ENCODE data around the gene FCER2. TPM values are rescaled to one million over a fixed set of nuclear protein-coding genes. Genes with fewer than 3 reads are reported as not detected.

FCER2 gene
- total RNA-seq, 1 experiment from 2014 or later: not detected

GRCh38 chr19:7731218-7731595, 29.3 kb upstream of the FCER2 start:
- POLR2A ChIA-PET (ENCODE audit: unreplicated experiment): no interaction called here
- BruUV-seq (replicated peaks): no TSS peak
- intact Hi-C loops (cut with micrococcal nuclease): no loop called here

GRCh38 chr19:7730286-7731217, 28.6 kb upstream of the FCER2 start:
- ATAC-seq (no peak), DNase-seq (no peak)
- no peak overlapping the region for H3K27ac ChIP-seq (ENCODE audit: low read length)
- H3K27me3 ChIP-seq (ENCODE audit: low read length): peaks cover 60% of the 10 kb centered on the region
- TF ChIP-seq CTCF (conservative IDR thresholded peaks at IDR 0.05; ENCODE audit: low read depth, low read length) (no peak), EZH2phosphoT487 (IDR thresholded peaks at IDR 0.05; ENCODE audit: borderline replicate concordance, low read length) (no peak), EZH2 (IDR thresholded peaks at IDR 0.05; ENCODE audit: low read length, unreplicated experiment) (no peak)
- H3K79me2 ChIP-seq (ENCODE audit: low read length): no peaks in the 10 kb centered on the region
- intact Hi-C loops (cut with micrococcal nuclease): no loop called here
- BruUV-seq (replicated peaks): no TSS peak
- no peaks in the 10 kb centered on the region for H3K36me3 ChIP-seq (ENCODE audit: low read depth, low read length)
- no peaks in the 10 kb centered on the region for H3F3A ChIP-seq (ENCODE audit: low read length, unreplicated experiment)
- H2AFZ ChIP-seq (ENCODE audit: low read length): no peak overlapping the region
- H4K20me1 ChIP-seq (ENCODE audit: low read length): no peaks in the 10 kb centered on the region
- no peak overlapping the region for H3K4me3 ChIP-seq (ENCODE audit: low read length)
- H3K4me1 ChIP-seq (ENCODE audit: insufficient read depth, low read length): no peaks in the 10 kb centered on the region
- no peaks in the 10 kb centered on the region for H3K9me2 ChIP-seq (replicated peaks; ENCODE audit: low read length)
- no peak overlapping the region for H3K9ac ChIP-seq (ENCODE audit: low read length)
- CTCF ChIA-PET: no interaction called here
- POLR2A ChIA-PET (ENCODE audit: unreplicated experiment): no interaction called here
- no peak overlapping the region for H3K4me2 ChIP-seq (ENCODE audit: low read length)
- no peaks in the 10 kb centered on the region for H3K9me3 ChIP-seq (ENCODE audit: low read length)

More at GRCh38 chr19:7731218-7731595, 29.3 kb upstream of the FCER2 start:
- no peaks in the 10 kb centered on the region for H3K36me3 ChIP-seq (ENCODE audit: low read depth, low read length)
- no peak for ATAC-seq
- DNase-seq: no peak
- H3F3A ChIP-seq (ENCODE audit: low read length, unreplicated experiment): no peaks in the 10 kb centered on the region
- no peaks in the 10 kb centered on the region for H3K9me3 ChIP-seq (ENCODE audit: low read length)
- CTCF ChIA-PET: no interaction called here
- no peak overlapping the region for H3K27ac ChIP-seq (ENCODE audit: low read length)
- H4K20me1 ChIP-seq (ENCODE audit: low read length): no peaks in the 10 kb centered on the region
- H3K27me3 ChIP-seq (ENCODE audit: low read length): peaks cover 60% of the 10 kb centered on the region
- H3K4me3 ChIP-seq (ENCODE audit: low read length): no peak overlapping the region
- no peak for TF ChIP-seq CTCF (conservative IDR thresholded peaks at IDR 0.05; ENCODE audit: low read depth, low read length)
- TF ChIP-seq EZH2phosphoT487 (IDR thresholded peaks at IDR 0.05; ENCODE audit: borderline replicate concordance, low read length): no peak
- TF ChIP-seq EZH2 (IDR thresholded peaks at IDR 0.05; ENCODE audit: low read length, unreplicated experiment): no peak
- no peaks in the 10 kb centered on the region for H3K4me1 ChIP-seq (ENCODE audit: insufficient read depth, low read length)
- H3K9me2 ChIP-seq (replicated peaks; ENCODE audit: low read length): no peaks in the 10 kb centered on the region
- no peak overlapping the region for H2AFZ ChIP-seq (ENCODE audit: low read length)
- H3K9ac ChIP-seq (ENCODE audit: low read length): no peak overlapping the region
- H3K79me2 ChIP-seq (ENCODE audit: low read length): no peaks in the 10 kb centered on the region
- H3K4me2 ChIP-seq (ENCODE audit: low read length): no peak overlapping the region

GRCh38 chr19:7729831-7730285, 27.9 kb upstream of the FCER2 start:
- no peak overlapping the region for H3K27ac ChIP-seq (ENCODE audit: low read length)
- H2AFZ ChIP-seq (ENCODE audit: low read length): no peak overlapping the region
- no peaks in the 10 kb centered on the region for H4K20me1 ChIP-seq (ENCODE audit: low read length)
- no peaks in the 10 kb centered on the region for H3K9me3 ChIP-seq (ENCODE audit: low read length)
- TF ChIP-seq CTCF (conservative IDR thresholded peaks at IDR 0.05; ENCODE audit: low read depth, low read length) (no peak), EZH2 (IDR thresholded peaks at IDR 0.05; ENCODE audit: low read length, unreplicated experiment) (no peak), EZH2phosphoT487 (IDR thresholded peaks at IDR 0.05; ENCODE audit: borderline replicate concordance, low read length) (no peak)
- no peaks in the 10 kb centered on the region for H3F3A ChIP-seq (ENCODE audit: low read length, unreplicated experiment)
- no peak overlapping the region for H3K9ac ChIP-seq (ENCODE audit: low read length)
- H3K4me2 ChIP-seq (ENCODE audit: low read length): no peak overlapping the region
- H3K9me2 ChIP-seq (replicated peaks; ENCODE audit: low read length): no peaks in the 10 kb centered on the region
- ATAC-seq: no peak
- intact Hi-C loops (cut with micrococcal nuclease): no loop called here
- H3K36me3 ChIP-seq (ENCODE audit: low read depth, low read length): no peaks in the 10 kb centered on the region
- ChIA-PET POLR2A (ENCODE audit: unreplicated experiment) (no interaction called here), CTCF (no interaction called here)
- H3K79me2 ChIP-seq (ENCODE audit: low read length): no peaks in the 10 kb centered on the region
- H3K4me3 ChIP-seq (ENCODE audit: low read length): no peak overlapping the region
- H3K27me3 ChIP-seq (ENCODE audit: low read length): peaks cover 62% of the 10 kb centered on the region
- no TSS peak for BruUV-seq (replicated peaks)
- DNase-seq: no peak
- no peaks in the 10 kb centered on the region for H3K4me1 ChIP-seq (ENCODE audit: insufficient read depth, low read length)

Data from PC-3 (cell line).